Transverse colon (tissue), 4 donors: Measurements from ENCODE around the gene TOM1L2. TPM values are rescaled to one million over a fixed set of nuclear protein-coding genes. Genes with fewer than 3 reads are reported as not detected.

Source experiments
- DNase-seq: peaks from one replicate; pipeline ENCODE4 v3.0.0-alpha.2; 2019
- H3K27ac ChIP-seq, 4 donors: fragments of 200-600 bp; sonication (generic); 2 replicates each; pipeline ENCODE4 v1.5.1; 2016 to 2018; ENCODE audit warnings: inconsistent platforms in 4 of 4
- H3K27me3 ChIP-seq: fragments of 200-600 bp; sonication (generic); 2 replicates; pipeline ENCODE4 v1.5.1; 2017; ENCODE audit warnings: inconsistent platforms
- H3K36me3 ChIP-seq, 4 donors: fragments of 200-600 bp; sonication (generic); 2 replicates each; pipeline ENCODE4 v1.5.1; 2017 to 2019; ENCODE audit warnings: inconsistent platforms in 4 of 4
- H3K4me1 ChIP-seq, 4 donors: fragments of 200-600 bp; sonication (generic); 2 replicates each; pipeline ENCODE4 v1.5.1; 2017 to 2020; ENCODE audit warnings: inconsistent platforms in 4 of 4
- H3K4me3 ChIP-seq, 4 donors: fragments of 200-600 bp; sonication (generic); 1 replicate in 1 of 4; 2 replicates in 3 of 4; pipeline versions ENCODE4 v1.5.1 to v1.6.1; 2017 to 2019; ENCODE audit warnings: inconsistent platforms in 4 of 4
- H3K9me3 ChIP-seq, 2 donors: fragments of 200-600 bp; sonication (generic); 2 replicates each; pipeline ENCODE4 v1.5.1; 2017 to 2019; ENCODE audit warnings: inconsistent platforms in 2 of 2
- EP300 ChIP-seq: sonication (generic); formaldehyde crosslinking; IDR thresholded peaks from one replicate; pipeline ENCODE4 v1.6.1; 2017; ENCODE audit warnings: antibody characterized with exemption, low read depth
- POLR2A ChIP-seq: fragments of 450-650 bp; IDR thresholded peaks from one replicate; pipeline ENCODE4 v1.6.1; 2016; ENCODE audit warnings: antibody characterized with exemption, mild to moderate bottlenecking, moderate library complexity
- POLR2AphosphoS5 ChIP-seq, 3 donors: sonication (generic); formaldehyde crosslinking; IDR thresholded peaks; one replicate each; pipeline ENCODE4 v1.6.1; 2016; ENCODE audit warnings: antibody characterized with exemption in 3 of 3
- WGBS, 2 donors: methylation state at CpG; one replicate each; pipeline ENCODE4 v1.1.5; 2018; ENCODE audit warnings: low coverage in 1 of 2; 5-methylcytosine and 5-hydroxymethylcytosine counted together
- in situ Hi-C, 4 donors: fragments of 200-750 bp; cut with MboI; loops; one replicate each; pipeline versions ENCODE4 v1.15.0 to v1.15.1; 2017; ENCODE audit warnings: low sequenced_read_pairs in 3 of 4, low pct_ligation_motif_present in 1 of 4, low pct_unique_long_range_greater_than_20kb in 1 of 4
- intact Hi-C: fragments of 100-400 bp; cut with DNase I; formaldehyde crosslinking; loops from one replicate; pipeline ENCODE4 v1.15.1; 2023; ENCODE audit warnings: low total_unique reads
- total RNA-seq, 4 donors: library from RNA; depleted of rRNA; stranded (reverse); fragments of >200 nt; gene quantifications; one replicate each; pipeline ENCODE4 v1.1.0, GENCODE V29; 2016
- TF ChIP-seq, protein P1 (sequence below), 5 experiments: fragments of 200-600 bp in 3 of 5; fragments of 450-650 bp in 2 of 5; sonication (generic) in 3 of 5; IDR thresholded peaks; 1 replicate in 2 of 5; 2 replicates in 3 of 5; pipeline ENCODE4 v1.5.1; 2016 to 2017; ENCODE audit warnings: antibody characterized with exemption in 5 of 5, inconsistent platforms in 3 of 5, mild to moderate bottlenecking in 2 of 5, moderate library complexity in 1 of 5

TOM1L2 gene
- total RNA-seq, 4 donors from 2014 or later = 65.9 to 178 (median 97.7) TPM

DNA sequence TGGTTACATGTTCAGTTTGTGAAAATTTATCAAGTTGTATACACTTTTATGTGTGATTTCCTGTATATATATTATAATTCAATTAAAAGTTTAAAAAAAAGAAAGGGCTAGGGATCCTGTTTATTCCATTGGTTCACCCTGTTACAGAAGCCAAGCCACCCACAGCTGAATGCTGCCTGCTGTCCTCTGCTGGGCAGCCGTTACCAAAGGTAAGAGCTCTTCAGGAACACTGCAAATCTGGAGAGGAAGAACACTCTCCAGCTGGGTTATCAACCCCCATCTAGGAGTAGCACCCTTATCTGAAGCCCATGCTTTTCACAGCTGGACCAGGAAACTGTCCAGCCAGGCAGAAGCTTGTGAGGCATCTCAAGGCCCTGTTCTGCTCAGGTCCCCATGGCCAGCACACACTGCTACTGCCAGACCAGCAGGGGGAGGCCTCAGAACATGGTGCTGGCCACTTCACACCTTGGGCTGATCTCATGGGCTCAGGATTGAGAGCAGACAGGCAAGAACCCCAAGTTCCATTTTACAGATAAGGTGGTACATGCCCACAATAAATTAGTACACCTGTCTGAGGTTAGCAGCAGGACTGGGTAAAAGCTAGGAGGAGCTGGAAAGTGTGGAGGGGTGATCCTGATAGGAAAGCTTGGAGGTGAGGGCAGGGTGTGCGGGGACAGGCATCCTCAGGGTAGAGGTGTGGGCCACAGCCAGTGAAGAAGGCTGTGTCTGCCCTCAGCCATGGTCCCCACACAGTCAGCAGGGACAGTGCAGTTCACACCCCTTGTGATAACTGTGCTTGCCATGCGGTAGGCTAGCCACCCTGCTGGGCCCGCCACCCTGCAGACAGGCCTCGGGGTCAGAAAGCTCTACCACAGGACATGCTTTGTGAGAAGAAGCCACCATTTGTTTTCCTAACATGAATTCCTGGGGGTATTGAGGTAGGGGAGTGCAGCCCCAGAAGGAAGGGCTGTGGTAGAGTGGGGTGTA lies 81.1 kb downstream of the TOM1L2 start:
- Histone ChIP-seq H3K4me1 (peaks cover 0 to 2% (median 0%) of the 10 kb centered on the region in 4 donors), H3K36me3 (peaks cover 0 to 3% (median 0%) of the 10 kb centered on the region in 4 donors), H3K27ac (no peak overlapping the region), H3K9me3 (no peaks in the 10 kb centered on the region), H3K27me3 (no peaks in the 10 kb centered on the region), H3K4me3 (no peak overlapping the region)
- 91% methylated on average over 5 of the region's 5 CpGs; no CpG with 5 or more reads in 1 of the 2 donors for WGBS, 2 donors
- TF ChIP-seq, protein P1, sequence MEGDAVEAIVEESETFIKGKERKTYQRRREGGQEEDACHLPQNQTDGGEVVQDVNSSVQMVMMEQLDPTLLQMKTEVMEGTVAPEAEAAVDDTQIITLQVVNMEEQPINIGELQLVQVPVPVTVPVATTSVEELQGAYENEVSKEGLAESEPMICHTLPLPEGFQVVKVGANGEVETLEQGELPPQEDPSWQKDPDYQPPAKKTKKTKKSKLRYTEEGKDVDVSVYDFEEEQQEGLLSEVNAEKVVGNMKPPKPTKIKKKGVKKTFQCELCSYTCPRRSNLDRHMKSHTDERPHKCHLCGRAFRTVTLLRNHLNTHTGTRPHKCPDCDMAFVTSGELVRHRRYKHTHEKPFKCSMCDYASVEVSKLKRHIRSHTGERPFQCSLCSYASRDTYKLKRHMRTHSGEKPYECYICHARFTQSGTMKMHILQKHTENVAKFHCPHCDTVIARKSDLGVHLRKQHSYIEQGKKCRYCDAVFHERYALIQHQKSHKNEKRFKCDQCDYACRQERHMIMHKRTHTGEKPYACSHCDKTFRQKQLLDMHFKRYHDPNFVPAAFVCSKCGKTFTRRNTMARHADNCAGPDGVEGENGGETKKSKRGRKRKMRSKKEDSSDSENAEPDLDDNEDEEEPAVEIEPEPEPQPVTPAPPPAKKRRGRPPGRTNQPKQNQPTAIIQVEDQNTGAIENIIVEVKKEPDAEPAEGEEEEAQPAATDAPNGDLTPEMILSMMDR (IDR thresholded peaks at IDR 0.05) = peak; percentile 49 to 78 (median 61)
- no peak for TF ChIP-seq EP300
- peak; percentile 50 for DNase-seq
- in situ Hi-C loops = loop anchor here in 3 of 4 donors (10.0 to 25.0 kb wide), 3 partner anchors 144 to 204 kb away; partner anchors contain the start of genes ATPAF2 (in 2 of the 3), GID4 (in 2 of the 3) and RAI1 (in 1 of the 3)
- intact Hi-C loops = no loop called here

DNA sequence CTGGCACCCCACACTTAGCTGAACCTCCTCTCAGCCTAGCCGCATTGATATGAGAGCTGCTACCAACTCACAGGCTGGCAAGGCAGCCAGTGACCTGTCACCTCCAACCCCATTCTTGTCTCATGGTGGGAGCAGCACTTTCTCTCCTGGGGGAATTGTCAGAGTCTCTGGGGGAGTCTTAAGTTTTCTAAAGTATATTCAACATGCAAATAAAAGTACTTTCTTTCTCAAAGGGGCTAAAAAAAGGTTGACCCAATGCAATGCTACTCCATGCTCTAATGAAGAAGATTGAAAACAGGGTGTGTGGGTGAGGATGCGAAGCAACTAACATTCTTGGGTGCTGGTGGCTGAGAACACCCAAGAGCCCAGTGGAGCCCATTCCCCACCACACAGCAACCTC lies 82.3 kb downstream of the TOM1L2 start:
- Histone ChIP-seq H3K4me3 (no peak overlapping the region), H3K4me1 (peaks cover 0 to 2% (median 0%) of the 10 kb centered on the region in 4 donors), H3K9me3 (no peaks in the 10 kb centered on the region), H3K27ac (no peak overlapping the region), H3K27me3 (no peaks in the 10 kb centered on the region), H3K36me3 (peaks cover 0 to 3% (median 0%) of the 10 kb centered on the region in 4 donors)
- in situ Hi-C loops = loop anchor here in 3 of 4 donors (10.0 to 25.0 kb wide), 3 partner anchors 145 to 203 kb away; partner anchors contain the start of genes ATPAF2 (in 3 of the 3), GID4 (in 3 of the 3) and RAI1 (in 1 of the 3)
- no peak for DNase-seq
- TF ChIP-seq POLR2A (no peak), POLR2AphosphoS5 (IDR thresholded peaks at IDR 0.05) (no peak), EP300 (no peak)
- TF ChIP-seq, protein P1 (IDR thresholded peaks at IDR 0.05) = no peak
- WGBS, 2 donors = 80 to 81% methylated on average over 2 of the region's 2 CpGs
- intact Hi-C loops = no loop called here

DNA sequence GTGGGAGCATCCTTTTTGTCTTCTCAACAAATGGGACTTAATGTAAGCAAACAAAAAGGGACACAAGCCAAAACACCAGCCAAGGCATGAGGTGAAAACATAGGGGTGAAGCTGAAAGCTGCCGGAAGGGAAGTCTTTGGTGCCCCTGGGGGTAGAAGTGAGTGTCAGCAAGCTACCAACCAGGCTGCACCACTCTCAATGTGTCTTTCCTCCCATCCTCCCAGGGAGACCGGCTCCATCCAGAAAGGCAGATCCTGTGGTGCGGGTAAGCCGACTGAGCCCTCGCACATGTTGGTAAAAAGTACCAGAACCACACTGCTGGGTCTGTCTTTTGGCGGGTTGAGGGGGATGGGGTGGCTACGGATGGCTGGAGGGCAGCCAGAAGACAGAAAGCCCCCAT lies 83.4 kb downstream of the TOM1L2 start:
- Histone ChIP-seq H3K27ac (no peak overlapping the region), H3K27me3 (no peaks in the 10 kb centered on the region), H3K36me3 (peaks cover 0 to 3% (median 0%) of the 10 kb centered on the region in 4 donors), H3K4me3 (no peak overlapping the region), H3K9me3 (no peaks in the 10 kb centered on the region), H3K4me1 (peaks cover 0 to 2% (median 0%) of the 10 kb centered on the region in 4 donors)
- TF ChIP-seq EP300 = no peak
- TF ChIP-seq POLR2AphosphoS5 (IDR thresholded peaks at IDR 0.05) = no peak
- TF ChIP-seq, protein P1 (IDR thresholded peaks at IDR 0.05) = no peak
- TF ChIP-seq POLR2A = no peak
- intact Hi-C loops (no loop called here), in situ Hi-C loops (loop anchor here in 2 of 4 donors (10.0 to 25.0 kb wide), 3 partner anchors 146 to 202 kb away; partner anchors contain the start of genes ATPAF2 (in 2 of the 2), GID4 (in 2 of the 2) and RAI1 (in 1 of the 2))
- WGBS, 2 donors = 79 to 88% methylated on average over 6 to 7 of the region's 7 CpGs
- no peak for DNase-seq

DNA sequence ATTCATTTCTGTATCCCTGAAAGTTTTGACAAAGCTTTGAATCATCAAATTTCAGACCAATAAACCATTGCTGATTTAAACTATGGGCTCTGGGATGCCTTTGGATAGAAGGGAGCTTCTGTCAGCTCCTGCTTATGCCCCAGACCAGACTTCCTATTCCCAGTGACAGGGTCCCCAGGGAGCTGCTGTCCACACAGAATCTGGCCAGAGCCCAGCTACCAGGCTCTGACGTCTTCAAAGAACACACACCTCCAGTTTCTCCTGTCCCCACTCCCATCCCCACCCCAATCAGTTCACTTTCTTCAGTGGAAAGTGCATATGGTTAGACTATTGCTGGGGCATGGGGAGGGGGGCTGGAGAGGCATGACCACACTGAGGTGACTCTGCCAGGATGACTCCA lies 83.8 kb downstream of the TOM1L2 start:
- Histone ChIP-seq H3K36me3 (peaks cover 0 to 2% (median 0%) of the 10 kb centered on the region in 4 donors), H3K27ac (no peak overlapping the region), H3K27me3 (no peaks in the 10 kb centered on the region), H3K4me3 (no peak overlapping the region), H3K9me3 (no peaks in the 10 kb centered on the region), H3K4me1 (peaks cover 0 to 2% (median 0%) of the 10 kb centered on the region in 4 donors)
- no peak for TF ChIP-seq POLR2AphosphoS5 (IDR thresholded peaks at IDR 0.05)
- no peak for TF ChIP-seq POLR2A
- TF ChIP-seq EP300 = no peak
- TF ChIP-seq, protein P1 (IDR thresholded peaks at IDR 0.05) = no peak
- 20 to 47% methylated on average over 1 of the region's 1 CpG for WGBS, 2 donors
- in situ Hi-C loops = loop anchor here in 2 of 4 donors (10.0 to 25.0 kb wide), 3 partner anchors 146 to 201 kb away; partner anchors contain the start of genes ATPAF2 (in 2 of the 2), GID4 (in 2 of the 2) and RAI1 (in 1 of the 2)
- intact Hi-C loops = no loop called here
- DNase-seq = no peak
